Measurements from ENCODE around the gene ANKMY1.

The ANKMY1 gene

GRCh38 chr2:240455647-240456446 is 101.9 kb downstream of the ANKMY1 start:
- DNase-seq: no peak

- DNase-seq: no peak
Measured at GRCh38 chr2:240455272-240455646, 102.5 kb downstream of the ANKMY1 start.

- DNase-seq: no peak
Measured at GRCh38 chr2:240454106-240454901, 103.5 kb downstream of the ANKMY1 start.

GRCh38 chr2:240453461-240454105 is 104.2 kb downstream of the ANKMY1 start:
- DNase-seq: no peak

- DNase-seq: no peak
Measured at GRCh38 chr2:240452462-240453256, 105.1 kb downstream of the ANKMY1 start.

- DNase-seq: no peak
Measured at GRCh38 chr2:240451791-240452461, 105.9 kb downstream of the ANKMY1 start.

GRCh38 chr2:240451108-240451611 is 106.6 kb downstream of the ANKMY1 start:
- no peak for DNase-seq

- DNase-seq: no peak
Measured at GRCh38 chr2:240450532-240451107, 107.2 kb downstream of the ANKMY1 start.

- no peak for DNase-seq
Measured at GRCh38 chr2:240449764-240450531, 107.8 kb downstream of the ANKMY1 start.

- no peak for DNase-seq
Measured at GRCh38 chr2:240448387-240449274, 109.2 kb downstream of the ANKMY1 start.

- no peak for DNase-seq
Measured at GRCh38 chr2:240447934-240448333, 109.9 kb downstream of the ANKMY1 start.

GRCh38 chr2:240447331-240447730 is 110.5 kb downstream of the ANKMY1 start:
- DNase-seq: no peak

- no peak for DNase-seq
Measured at GRCh38 chr2:240446664-240447175, 111.1 kb downstream of the ANKMY1 start.

- no peak for DNase-seq
Measured at GRCh38 chr2:240445961-240446663, 111.7 kb downstream of the ANKMY1 start.

GRCh38 chr2:240444464-240444863 is 113.3 kb downstream of the ANKMY1 start:
- DNase-seq: no peak

- no peak for DNase-seq
Measured at GRCh38 chr2:240443891-240444301, 113.9 kb downstream of the ANKMY1 start.

GRCh38 chr2:240442891-240443715 is 114.7 kb downstream of the ANKMY1 start:
- no peak for DNase-seq

GRCh38 chr2:240441993-240442411 is 115.8 kb downstream of the ANKMY1 start:
- DNase-seq: no peak

Data from stimulated activated CD8-positive, alpha-beta memory T cell treated with anti-CD3 and anti-CD28 coated beads, Interleukin-4, amount 100 ng/mL, for 48 hours (primary cell).